Uterus (tissue), 2 donors: Measurements from ENCODE around the gene FARS2.

Source experiments
- POLR2A ChIP-seq, 2 donors: fragments of 450-650 bp; IDR thresholded peaks; one replicate each; pipeline ENCODE4 v1.6.1; 2016; ENCODE audit warnings: antibody characterized with exemption in 2 of 2, mild to moderate bottlenecking in 1 of 2, moderate library complexity in 1 of 2
- TF ChIP-seq, protein P1 (sequence below), 4 experiments: fragments of 200-600 bp in 2 of 4; fragments of 450-650 bp in 2 of 4; sonication (generic) in 2 of 4; IDR thresholded peaks; one replicate each; pipeline ENCODE4 v1.5.1; 2016 to 2019; ENCODE audit warnings: antibody characterized with exemption in 4 of 4, mild to moderate bottlenecking in 2 of 4, moderate library complexity in 1 of 4

DNA sequence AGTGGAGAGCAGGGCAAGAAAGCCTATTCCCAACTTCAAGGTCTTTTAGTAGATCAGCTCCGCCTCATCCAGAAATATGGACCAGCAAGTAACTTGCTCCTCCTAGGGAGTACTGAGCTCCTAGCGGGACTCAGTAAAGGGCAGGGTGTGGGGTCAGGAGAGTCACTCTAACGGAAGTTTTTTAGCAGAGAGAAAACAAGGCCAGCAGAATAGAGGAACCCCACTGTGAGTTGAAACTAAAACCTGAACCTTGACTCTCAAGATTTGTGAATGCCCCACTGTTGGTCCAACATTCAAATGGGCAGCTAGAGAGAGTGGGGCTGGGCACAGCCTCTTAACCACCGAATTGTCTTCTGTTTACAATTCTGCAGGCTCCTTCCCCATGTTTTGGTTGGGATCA, 244.8 kb downstream of the FARS2 start:
- TF ChIP-seq, protein P1, sequence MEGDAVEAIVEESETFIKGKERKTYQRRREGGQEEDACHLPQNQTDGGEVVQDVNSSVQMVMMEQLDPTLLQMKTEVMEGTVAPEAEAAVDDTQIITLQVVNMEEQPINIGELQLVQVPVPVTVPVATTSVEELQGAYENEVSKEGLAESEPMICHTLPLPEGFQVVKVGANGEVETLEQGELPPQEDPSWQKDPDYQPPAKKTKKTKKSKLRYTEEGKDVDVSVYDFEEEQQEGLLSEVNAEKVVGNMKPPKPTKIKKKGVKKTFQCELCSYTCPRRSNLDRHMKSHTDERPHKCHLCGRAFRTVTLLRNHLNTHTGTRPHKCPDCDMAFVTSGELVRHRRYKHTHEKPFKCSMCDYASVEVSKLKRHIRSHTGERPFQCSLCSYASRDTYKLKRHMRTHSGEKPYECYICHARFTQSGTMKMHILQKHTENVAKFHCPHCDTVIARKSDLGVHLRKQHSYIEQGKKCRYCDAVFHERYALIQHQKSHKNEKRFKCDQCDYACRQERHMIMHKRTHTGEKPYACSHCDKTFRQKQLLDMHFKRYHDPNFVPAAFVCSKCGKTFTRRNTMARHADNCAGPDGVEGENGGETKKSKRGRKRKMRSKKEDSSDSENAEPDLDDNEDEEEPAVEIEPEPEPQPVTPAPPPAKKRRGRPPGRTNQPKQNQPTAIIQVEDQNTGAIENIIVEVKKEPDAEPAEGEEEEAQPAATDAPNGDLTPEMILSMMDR (IDR thresholded peaks at IDR 0.05) = no peak
- no peak for TF ChIP-seq POLR2A (IDR thresholded peaks at IDR 0.05)
